ENCODE measurements around the gene ATG4C. TPM values are rescaled to one million over a fixed set of nuclear protein-coding genes. Genes with fewer than 3 reads are reported as not detected.

Gene ATG4C
- total RNA-seq, 1 experiment from 2014 or later, result 6.5 TPM

GRCh38 chr1:62905309-62905708, 121.4 kb downstream of the ATG4C start:
- intact Hi-C loops (cut with micrococcal nuclease; ENCODE audit: unreplicated experiment) (no loop called here), in situ Hi-C loops (cut with HindIII; ENCODE audit: low pct_unique_long_range_greater_than_20kb, low sequenced_read_pairs) (no loop called here)
- Histone ChIP-seq H3K4me3 (ENCODE audit: low read depth in 2 of 2, low read length in 2 of 2) (no peak overlapping the region), H3K4me1 (ENCODE audit: control insufficient read depth, insufficient read depth, low read length) (no peaks in the 10 kb centered on the region), H3K27ac (ENCODE audit: low read length) (no peak overlapping the region), H3K27me3 (ENCODE audit: control insufficient read depth, insufficient read depth, low read length) (no peaks in the 10 kb centered on the region), H3K36me3 (ENCODE audit: control insufficient read depth, insufficient read depth, low read length) (no peaks in the 10 kb centered on the region), H3K9me3 (ENCODE audit: control insufficient read depth, insufficient read depth, low read depth, low read length) (no peaks in the 10 kb centered on the region)
- TF ChIP-seq REST (IDR thresholded peaks at IDR 0.05; ENCODE audit: insufficient read depth in 1 of 2, low read depth in 2 of 2, low read length in 1 of 2), result no peak
- TF ChIP-seq TCF7L2 (IDR thresholded peaks at IDR 0.05; ENCODE audit: low read depth, low read length), result no peak
- no peak for TF ChIP-seq SIN3A (IDR thresholded peaks at IDR 0.05; ENCODE audit: borderline replicate concordance, insufficient read depth, low read depth, low read length)
- no peak for TF ChIP-seq POLR2AphosphoS5 (IDR thresholded peaks at IDR 0.05; ENCODE audit: low read depth, low read length)
- TF ChIP-seq, protein P1, sequence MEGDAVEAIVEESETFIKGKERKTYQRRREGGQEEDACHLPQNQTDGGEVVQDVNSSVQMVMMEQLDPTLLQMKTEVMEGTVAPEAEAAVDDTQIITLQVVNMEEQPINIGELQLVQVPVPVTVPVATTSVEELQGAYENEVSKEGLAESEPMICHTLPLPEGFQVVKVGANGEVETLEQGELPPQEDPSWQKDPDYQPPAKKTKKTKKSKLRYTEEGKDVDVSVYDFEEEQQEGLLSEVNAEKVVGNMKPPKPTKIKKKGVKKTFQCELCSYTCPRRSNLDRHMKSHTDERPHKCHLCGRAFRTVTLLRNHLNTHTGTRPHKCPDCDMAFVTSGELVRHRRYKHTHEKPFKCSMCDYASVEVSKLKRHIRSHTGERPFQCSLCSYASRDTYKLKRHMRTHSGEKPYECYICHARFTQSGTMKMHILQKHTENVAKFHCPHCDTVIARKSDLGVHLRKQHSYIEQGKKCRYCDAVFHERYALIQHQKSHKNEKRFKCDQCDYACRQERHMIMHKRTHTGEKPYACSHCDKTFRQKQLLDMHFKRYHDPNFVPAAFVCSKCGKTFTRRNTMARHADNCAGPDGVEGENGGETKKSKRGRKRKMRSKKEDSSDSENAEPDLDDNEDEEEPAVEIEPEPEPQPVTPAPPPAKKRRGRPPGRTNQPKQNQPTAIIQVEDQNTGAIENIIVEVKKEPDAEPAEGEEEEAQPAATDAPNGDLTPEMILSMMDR (IDR thresholded peaks at IDR 0.05), result no peak
- no peak for ATAC-seq
- ChIA-PET POLR2A (no interaction called here), CTCF (no interaction called here)
- DNase-seq (ENCODE audit: low read depth, low spot score), result no peak
- no TSS peak for BruUV-seq (replicated peaks)

DNA sequence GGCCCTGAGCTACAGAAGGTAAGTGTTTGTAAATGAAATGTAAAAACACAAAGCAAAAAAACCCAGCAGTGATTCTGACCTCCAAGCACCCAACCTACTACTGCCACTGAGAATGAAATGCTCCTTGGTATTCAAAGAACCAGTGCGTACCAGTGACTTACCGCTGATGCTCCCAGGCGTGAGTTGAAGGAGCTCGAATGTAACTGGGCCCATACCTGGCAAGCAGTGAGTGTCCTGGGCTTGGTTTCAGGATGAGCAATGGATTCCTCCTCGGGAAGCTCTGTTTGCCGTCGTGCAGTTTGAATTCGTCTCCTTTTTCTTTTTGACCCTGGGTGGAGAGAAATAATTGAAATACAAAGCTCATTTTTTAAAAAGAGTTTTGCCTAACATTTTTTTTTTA, 121.9 kb downstream of the ATG4C start:
- H3K4me3 ChIP-seq (ENCODE audit: low read depth in 2 of 2, low read length in 2 of 2), result no peak overlapping the region
- intact Hi-C loops (cut with micrococcal nuclease; ENCODE audit: unreplicated experiment) (no loop called here), in situ Hi-C loops (cut with HindIII; ENCODE audit: low pct_unique_long_range_greater_than_20kb, low sequenced_read_pairs) (no loop called here)
- CTCF ChIA-PET, result interaction anchor here (0.6 kb wide), 2 partner anchors 100 to 166 kb away, joined by 3 to 5 read pairs; no protein-coding TSS in a partner anchor
- DNase-seq (ENCODE audit: low read depth, low spot score), result no peak
- H3K36me3 ChIP-seq (ENCODE audit: control insufficient read depth, insufficient read depth, low read length), result no peaks in the 10 kb centered on the region
- no peak for ATAC-seq
- no TSS peak for BruUV-seq (replicated peaks)
- no peaks in the 10 kb centered on the region for H3K27me3 ChIP-seq (ENCODE audit: control insufficient read depth, insufficient read depth, low read length)
- no peaks in the 10 kb centered on the region for H3K4me1 ChIP-seq (ENCODE audit: control insufficient read depth, insufficient read depth, low read length)
- POLR2A ChIA-PET, result no interaction called here
- H3K9me3 ChIP-seq (ENCODE audit: control insufficient read depth, insufficient read depth, low read depth, low read length), result no peaks in the 10 kb centered on the region
- no peak for TF ChIP-seq TCF7L2 (IDR thresholded peaks at IDR 0.05; ENCODE audit: low read depth, low read length)
- TF ChIP-seq REST (IDR thresholded peaks at IDR 0.05; ENCODE audit: insufficient read depth in 1 of 2, low read depth in 2 of 2, low read length in 1 of 2), result no peak
- TF ChIP-seq, protein P1 (IDR thresholded peaks at IDR 0.05), result no peak
- TF ChIP-seq SIN3A (IDR thresholded peaks at IDR 0.05; ENCODE audit: borderline replicate concordance, insufficient read depth, low read depth, low read length), result no peak
- no peak for TF ChIP-seq POLR2AphosphoS5 (IDR thresholded peaks at IDR 0.05; ENCODE audit: low read depth, low read length)
- no peak overlapping the region for H3K27ac ChIP-seq (ENCODE audit: low read length)

Data from Panc1 (cell line).